ENCODE results near the gene ZNF322. TPM values are rescaled to one million over a fixed set of nuclear protein-coding genes. Genes with fewer than 3 reads are reported as not detected.
"Not testable (repeated sequence)": the region's sequence is repeated elsewhere in the genome, so short reads cannot be mapped to it uniquely, and the experiment has no call there.

The ZNF322 gene, protein sequence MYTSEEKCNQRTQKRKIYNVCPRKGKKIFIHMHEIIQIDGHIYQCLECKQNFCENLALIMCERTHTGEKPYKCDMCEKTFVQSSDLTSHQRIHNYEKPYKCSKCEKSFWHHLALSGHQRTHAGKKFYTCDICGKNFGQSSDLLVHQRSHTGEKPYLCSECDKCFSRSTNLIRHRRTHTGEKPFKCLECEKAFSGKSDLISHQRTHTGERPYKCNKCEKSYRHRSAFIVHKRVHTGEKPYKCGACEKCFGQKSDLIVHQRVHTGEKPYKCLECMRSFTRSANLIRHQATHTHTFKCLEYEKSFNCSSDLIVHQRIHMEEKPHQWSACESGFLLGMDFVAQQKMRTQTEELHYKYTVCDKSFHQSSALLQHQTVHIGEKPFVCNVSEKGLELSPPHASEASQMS
- 10 to 100 TPM in 1 of 4 donors, 1 to 10 TPM in 3; 4.7 to 25.7 (median 5.7) TPM for polyA plus RNA-seq
- long read RNA-seq, donor 1, full-length matches to known transcripts = 24 of 24 reads
- long read RNA-seq, donor 1, partial matches to known transcripts = 0 of 24 reads
- long read RNA-seq, donor 1, other reads (novel, unspliced or antisense) = 0 of 24 reads
- long read RNA-seq, donor 2, full-length matches to known transcripts = 1 of 1 reads
- long read RNA-seq, donor 2, partial matches to known transcripts = 0 of 1 reads
- long read RNA-seq, donor 2, other reads (novel, unspliced or antisense) = 0 of 1 reads
- long read RNA-seq, donor 3, full-length matches to known transcripts = 14 of 14 reads
- long read RNA-seq, donor 3, partial matches to known transcripts = 0 of 14 reads
- long read RNA-seq, donor 3, other reads (novel, unspliced or antisense) = 0 of 14 reads
- long read RNA-seq, donor 4, full-length matches to known transcripts = 3 of 3 reads
- long read RNA-seq, donor 4, partial matches to known transcripts = 0 of 3 reads
- long read RNA-seq, donor 4, other reads (novel, unspliced or antisense) = 0 of 3 reads
- long read RNA-seq, donor 5, full-length matches to known transcripts = 5 of 5 reads
- long read RNA-seq, donor 5, partial matches to known transcripts = 0 of 5 reads
- long read RNA-seq, donor 5, other reads (novel, unspliced or antisense) = 0 of 5 reads
- long read RNA-seq, donor 6, full-length matches to known transcripts = 10 of 10 reads
- long read RNA-seq, donor 6, partial matches to known transcripts = 0 of 10 reads
- long read RNA-seq, donor 6, other reads (novel, unspliced or antisense) = 0 of 10 reads
- long read RNA-seq, donor 7, full-length matches to known transcripts = 10 of 10 reads
- long read RNA-seq, donor 7, partial matches to known transcripts = 0 of 10 reads
- long read RNA-seq, donor 7, other reads (novel, unspliced or antisense) = 0 of 10 reads
- long read RNA-seq, donor 8 = 0 reads
- long read RNA-seq, donor 9 = 0 reads
- long read RNA-seq, donor 10, full-length matches to known transcripts = 13 of 13 reads
- long read RNA-seq, donor 10, partial matches to known transcripts = 0 of 13 reads
- long read RNA-seq, donor 10, other reads (novel, unspliced or antisense) = 0 of 13 reads

DNA sequence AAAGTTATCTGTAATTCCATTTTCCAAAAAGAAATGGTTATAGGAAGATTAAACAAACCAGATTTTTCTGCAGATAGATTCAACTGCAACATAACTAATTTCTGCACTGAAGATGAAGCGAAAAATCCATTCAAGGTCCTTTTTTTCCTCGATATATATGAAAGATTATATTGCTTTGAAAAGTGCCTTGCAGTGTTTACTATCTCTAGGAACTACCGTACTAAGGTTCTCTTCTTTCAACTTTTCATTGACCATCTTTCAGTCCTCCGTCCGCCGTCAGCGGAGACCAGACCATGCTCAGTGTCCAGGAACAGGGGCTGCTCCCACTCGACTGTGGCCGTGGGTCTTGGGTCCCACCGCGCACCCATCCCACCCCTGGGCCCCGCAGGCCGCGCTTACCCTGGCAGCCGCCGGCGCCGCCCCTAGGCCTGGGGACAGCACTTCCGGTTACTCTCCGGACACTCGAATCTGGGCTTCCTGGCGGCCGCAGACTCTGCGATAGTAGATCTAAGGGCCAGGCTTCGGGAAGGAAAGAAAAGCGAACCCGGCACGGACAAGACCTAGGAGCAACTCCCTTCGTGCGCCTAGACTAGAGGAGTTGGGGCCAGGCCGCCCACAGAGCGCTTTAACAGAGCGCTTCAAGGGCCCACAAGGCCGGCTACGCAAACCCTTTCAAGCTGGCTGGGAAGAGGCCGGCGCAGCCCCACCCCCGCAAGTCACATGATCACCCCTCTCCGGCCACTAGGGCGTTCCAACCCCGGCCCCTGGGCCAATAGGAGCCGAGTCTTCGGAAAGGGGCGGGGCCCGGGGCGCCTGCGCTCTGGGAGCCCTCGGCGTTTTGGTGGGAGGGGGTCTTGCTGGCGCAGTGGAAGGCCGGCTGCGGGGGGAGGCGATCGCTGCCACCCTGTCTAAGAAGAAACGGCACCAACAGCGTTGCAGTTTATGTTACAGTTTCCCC, at the start of gene ZNF322:
Gene ZNF322, minus strand, starts transcription at position 705 of the 958 bp plus-strand sequence. CDS start 21,193 bp downstream, outside the sequence.
- Histone ChIP-seq H3K4me3 (ENCODE audit: low read depth in 1 of 3, low read length in 3 of 3) (peak within 1 kb of the TSS; percentile 73 to 89 (median 82)), H3K27ac (ENCODE audit: low read depth in 1 of 3, low read length in 2 of 3) (peak within 1 kb of the TSS; percentile 50 to 85 (median 73)), H3K36me3 (ENCODE audit: control insufficient read depth in 3 of 3, insufficient read depth in 2 of 3, low read depth in 1 of 3, low read length in 3 of 3) (peaks cover 0 to 2% (median 0%) of the 10 kb centered on the region in 3 donors), H3K4me1 (ENCODE audit: control insufficient read depth in 3 of 3, insufficient read depth in 2 of 3, low read depth in 1 of 3, low read length in 2 of 3) (peaks cover 3 to 11% (median 8%) of the 10 kb centered on the region in 3 donors), H3K27me3 (ENCODE audit: control insufficient read depth in 3 of 3, insufficient read depth in 3 of 3, low read length in 3 of 3) (peaks cover 0 to 7% (median 0%) of the 10 kb centered on the region in 3 donors), H3K9me3 (ENCODE audit: control insufficient read depth in 2 of 2, insufficient read depth in 1 of 2, low read depth in 1 of 2, low read length in 1 of 2) (no peaks in the 10 kb centered on the region)
- DNase-seq (peak; percentile 95 to 97), FAIRE-seq (no peak)
- 1 to 4% (median 1%) methylated on average over 47 to 55 of the region's 56 CpGs for WGBS, 3 donors

DNA sequence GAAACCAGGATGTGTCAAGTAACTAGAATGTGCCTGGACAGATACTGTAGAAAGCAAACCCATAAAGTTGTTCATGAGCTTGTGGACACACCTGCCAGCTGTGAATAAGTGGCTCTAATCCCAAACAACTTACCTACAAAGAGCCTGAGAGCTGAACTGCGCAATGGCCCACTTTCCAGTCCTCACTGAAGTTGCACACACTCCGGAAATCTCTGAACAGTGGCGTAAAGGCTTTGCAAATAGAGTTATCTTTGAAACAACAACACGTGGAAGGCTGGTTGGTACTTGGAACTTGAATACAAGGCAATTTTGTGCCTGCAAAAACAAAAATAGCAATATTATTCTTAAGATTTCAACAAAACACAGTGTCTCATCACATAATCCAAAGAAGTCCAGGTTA, 46.2 kb upstream of the ZNF322 start:
- WGBS, 3 donors = no CpG with 5 or more reads among the region's 4 CpGs
- not testable (repeated sequence) for FAIRE-seq; H3K27ac ChIP-seq (ENCODE audit: low read depth in 1 of 3, low read length in 2 of 3); H3K36me3 ChIP-seq (ENCODE audit: control insufficient read depth in 3 of 3, insufficient read depth in 2 of 3, low read depth in 1 of 3, low read length in 3 of 3); H3K4me3 ChIP-seq (ENCODE audit: low read depth in 1 of 3, low read length in 3 of 3); H3K4me1 ChIP-seq (ENCODE audit: control insufficient read depth in 3 of 3, insufficient read depth in 2 of 3, low read depth in 1 of 3, low read length in 2 of 3); H3K27me3 ChIP-seq (ENCODE audit: control insufficient read depth in 3 of 3, insufficient read depth in 3 of 3, low read length in 3 of 3); DNase-seq; H3K9me3 ChIP-seq (ENCODE audit: control insufficient read depth in 2 of 2, insufficient read depth in 1 of 2, low read depth in 1 of 2, low read length in 1 of 2)

DNA sequence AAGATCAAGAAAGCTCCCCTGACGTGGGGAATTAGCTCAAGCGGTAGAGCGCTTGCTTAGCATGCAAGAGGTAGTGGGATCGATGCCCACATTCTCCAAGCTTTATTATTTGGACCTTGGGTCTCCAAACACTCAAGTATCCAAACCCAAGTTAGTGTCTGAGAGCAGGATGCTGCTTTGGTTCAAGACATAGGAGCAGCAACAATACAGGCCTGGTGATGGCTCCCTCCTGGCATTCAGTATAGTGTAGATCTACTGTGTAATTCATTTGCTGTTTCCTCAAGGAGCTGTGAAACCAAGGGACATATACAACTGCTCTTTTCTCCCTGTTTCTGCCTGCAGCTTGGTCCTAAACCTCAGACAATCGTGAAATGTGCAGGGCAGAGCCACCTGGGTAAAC, 45.8 kb upstream of the ZNF322 start:
- not testable (repeated sequence) for H3K27me3 ChIP-seq (ENCODE audit: control insufficient read depth in 3 of 3, insufficient read depth in 3 of 3, low read length in 3 of 3); H3K36me3 ChIP-seq (ENCODE audit: control insufficient read depth in 3 of 3, insufficient read depth in 2 of 3, low read depth in 1 of 3, low read length in 3 of 3); FAIRE-seq; H3K4me1 ChIP-seq (ENCODE audit: control insufficient read depth in 3 of 3, insufficient read depth in 2 of 3, low read depth in 1 of 3, low read length in 2 of 3); H3K9me3 ChIP-seq (ENCODE audit: control insufficient read depth in 2 of 2, insufficient read depth in 1 of 2, low read depth in 1 of 2, low read length in 1 of 2); DNase-seq; H3K27ac ChIP-seq (ENCODE audit: low read depth in 1 of 3, low read length in 2 of 3); H3K4me3 ChIP-seq (ENCODE audit: low read depth in 1 of 3, low read length in 3 of 3)
- no CpG with 5 or more reads among the region's 5 CpGs for WGBS, 3 donors

DNA sequence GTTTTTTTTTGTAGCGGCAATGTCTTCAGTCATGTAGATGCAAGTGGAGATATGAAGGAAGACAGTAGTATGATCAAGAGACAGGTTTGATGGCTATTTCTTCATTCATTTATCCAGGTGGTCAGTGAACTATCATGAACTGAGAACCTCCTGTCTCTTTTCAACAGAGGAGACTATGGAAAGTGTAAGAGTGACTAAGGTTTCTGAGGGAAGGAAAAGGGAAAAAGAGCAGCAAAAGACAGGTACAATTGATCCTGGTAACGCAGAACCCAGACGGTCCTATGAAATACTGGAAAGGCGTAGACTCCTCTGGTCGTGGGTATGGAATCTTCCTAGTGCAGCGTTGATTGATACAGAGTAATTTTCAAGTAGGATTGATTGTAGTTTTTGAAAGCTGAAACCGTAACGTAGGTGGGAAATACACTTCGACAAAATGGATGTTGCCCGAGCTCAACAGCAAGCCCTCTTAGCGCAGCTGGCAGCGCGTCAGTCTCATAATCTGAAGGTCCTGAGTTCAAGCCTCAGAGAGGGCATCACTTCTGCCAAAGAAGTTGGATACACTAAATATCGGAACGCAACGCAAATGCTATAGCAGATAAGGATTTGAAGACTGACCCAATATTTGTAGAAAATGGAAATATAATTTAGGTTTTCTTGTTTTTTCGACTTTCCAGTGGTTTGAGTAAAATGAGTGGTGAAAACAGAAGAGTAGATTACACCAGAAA, 41.6 kb upstream of the ZNF322 start:
- not testable (repeated sequence) for DNase-seq; H3K27me3 ChIP-seq (ENCODE audit: control insufficient read depth in 3 of 3, insufficient read depth in 3 of 3, low read length in 3 of 3); H3K4me1 ChIP-seq (ENCODE audit: control insufficient read depth in 3 of 3, insufficient read depth in 2 of 3, low read depth in 1 of 3, low read length in 2 of 3); H3K4me3 ChIP-seq (ENCODE audit: low read depth in 1 of 3, low read length in 3 of 3); H3K36me3 ChIP-seq (ENCODE audit: control insufficient read depth in 3 of 3, insufficient read depth in 2 of 3, low read depth in 1 of 3, low read length in 3 of 3); FAIRE-seq; H3K27ac ChIP-seq (ENCODE audit: low read depth in 1 of 3, low read length in 2 of 3); H3K9me3 ChIP-seq (ENCODE audit: control insufficient read depth in 2 of 2, insufficient read depth in 1 of 2, low read depth in 1 of 2, low read length in 1 of 2)
- no CpG with 5 or more reads among the region's 17 CpGs for WGBS, 3 donors

DNA sequence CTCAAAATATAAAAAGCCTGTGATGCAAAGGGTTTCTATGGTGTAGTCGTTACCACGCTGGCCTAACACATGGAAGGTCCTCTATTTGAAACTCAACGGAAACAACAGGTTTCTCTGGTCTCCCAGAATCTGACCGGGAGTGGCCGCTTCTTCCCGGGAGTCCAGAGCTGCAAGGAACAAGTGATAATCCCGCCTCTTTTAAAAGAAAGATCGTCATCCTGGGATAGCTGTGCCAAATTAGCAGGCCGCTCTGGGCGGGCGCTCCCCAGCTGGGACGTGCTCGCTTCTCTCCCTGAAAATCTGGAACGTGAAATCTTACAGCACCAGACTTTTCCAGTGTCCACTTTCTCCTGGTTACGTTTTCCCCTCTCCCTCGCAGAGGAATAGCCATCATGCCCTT, 38.0 kb upstream of the ZNF322 start:
- not testable (repeated sequence) for FAIRE-seq; H3K36me3 ChIP-seq (ENCODE audit: control insufficient read depth in 3 of 3, insufficient read depth in 2 of 3, low read depth in 1 of 3, low read length in 3 of 3); H3K4me1 ChIP-seq (ENCODE audit: control insufficient read depth in 3 of 3, insufficient read depth in 2 of 3, low read depth in 1 of 3, low read length in 2 of 3); DNase-seq; H3K27me3 ChIP-seq (ENCODE audit: control insufficient read depth in 3 of 3, insufficient read depth in 3 of 3, low read length in 3 of 3); H3K27ac ChIP-seq (ENCODE audit: low read depth in 1 of 3, low read length in 2 of 3); H3K9me3 ChIP-seq (ENCODE audit: control insufficient read depth in 2 of 2, insufficient read depth in 1 of 2, low read depth in 1 of 2, low read length in 1 of 2); H3K4me3 ChIP-seq (ENCODE audit: low read depth in 1 of 3, low read length in 3 of 3)
- WGBS, 3 donors = no CpG with 5 or more reads among the region's 16 CpGs

DNA sequence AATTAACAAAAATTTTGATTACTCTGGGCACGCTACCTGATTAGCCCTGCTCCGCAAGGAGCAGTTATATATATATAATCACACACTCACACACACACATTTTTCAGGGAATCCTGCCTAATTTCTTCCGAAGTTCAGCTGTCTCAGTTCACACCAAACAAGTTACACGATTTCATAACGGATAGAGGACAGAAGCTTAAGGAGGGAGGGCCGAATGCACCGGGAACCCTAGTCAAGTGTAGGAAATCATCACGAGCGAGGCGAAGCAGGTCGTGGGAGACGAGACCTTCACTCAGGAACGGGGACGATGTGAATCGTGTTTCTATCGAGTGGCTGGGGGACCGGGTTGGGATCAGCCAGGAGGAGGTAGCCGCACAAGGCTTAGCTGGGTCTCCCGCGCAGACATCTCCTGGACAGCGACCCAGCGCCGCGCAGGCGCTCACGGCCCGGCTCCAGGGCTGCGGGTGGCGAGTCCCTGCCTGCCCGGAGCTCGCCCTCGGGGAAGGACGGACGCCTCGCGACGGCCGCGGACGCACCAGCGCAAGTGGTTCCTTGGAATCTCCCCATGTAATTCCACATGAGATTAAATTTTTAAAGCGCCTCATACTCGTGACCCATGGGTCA, 29.9 kb upstream of the ZNF322 start:
- not testable (repeated sequence) for DNase-seq; H3K27me3 ChIP-seq (ENCODE audit: control insufficient read depth in 3 of 3, insufficient read depth in 3 of 3, low read length in 3 of 3); H3K9me3 ChIP-seq (ENCODE audit: control insufficient read depth in 2 of 2, insufficient read depth in 1 of 2, low read depth in 1 of 2, low read length in 1 of 2); FAIRE-seq; H3K4me1 ChIP-seq (ENCODE audit: control insufficient read depth in 3 of 3, insufficient read depth in 2 of 3, low read depth in 1 of 3, low read length in 2 of 3); H3K36me3 ChIP-seq (ENCODE audit: control insufficient read depth in 3 of 3, insufficient read depth in 2 of 3, low read depth in 1 of 3, low read length in 3 of 3); H3K4me3 ChIP-seq (ENCODE audit: low read depth in 1 of 3, low read length in 3 of 3); H3K27ac ChIP-seq (ENCODE audit: low read depth in 1 of 3, low read length in 2 of 3)
- no CpG with 5 or more reads among the region's 43 CpGs for WGBS, 3 donors

Measured in small intestine (tissue), 16 donors.